Cerebellar cortex (tissue), 1 donor: ENCODE measurements around the gene FOXQ1.

Experiments used
- DNase-seq: peaks from one replicate; pipeline ENCODE4 v3.0.0-alpha.2; 2015; ENCODE audit warnings: low spot score

Gene FOXQ1

GRCh38 chr6:1363298-1363697 lies 51.4 kb downstream of the FOXQ1 start:
- DNase-seq = no peak

- DNase-seq = no peak
These were observed 52.1 kb downstream of the FOXQ1 start for GRCh38 chr6:1363729-1364572.
